HG02973 (cell line): ENCODE results near the gene DYNC1I1.

Source experiments
- ATAC-seq: cut with Tn5 transposase; IDR thresholded peaks from one replicate; pipeline ENCODE4 v1.9.1; 2021; ENCODE audit warnings: moderate library complexity; ENCODE audit not compliant: unreplicated experiment

Gene DYNC1I1

DNA sequence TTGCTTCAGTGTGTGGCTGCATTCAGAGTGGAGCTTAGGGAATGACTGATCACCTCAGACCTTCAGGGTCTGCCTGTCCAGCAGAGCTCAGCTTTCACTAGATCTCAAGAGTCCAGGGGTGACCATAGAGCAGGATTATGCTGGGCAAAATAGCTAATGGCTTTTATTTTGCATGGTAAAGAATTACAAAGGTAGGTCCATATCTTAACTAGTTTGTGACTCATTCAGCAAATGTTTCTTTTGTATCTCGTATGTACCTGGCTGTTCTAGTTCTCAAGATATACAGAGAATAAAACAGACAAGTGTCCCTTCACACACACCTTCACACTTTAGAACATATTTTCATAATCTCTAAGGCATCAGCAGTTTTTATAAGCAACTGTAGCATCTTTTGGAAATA, 180.5 kb downstream of the DYNC1I1 start:
- no peak for ATAC-seq

DNA sequence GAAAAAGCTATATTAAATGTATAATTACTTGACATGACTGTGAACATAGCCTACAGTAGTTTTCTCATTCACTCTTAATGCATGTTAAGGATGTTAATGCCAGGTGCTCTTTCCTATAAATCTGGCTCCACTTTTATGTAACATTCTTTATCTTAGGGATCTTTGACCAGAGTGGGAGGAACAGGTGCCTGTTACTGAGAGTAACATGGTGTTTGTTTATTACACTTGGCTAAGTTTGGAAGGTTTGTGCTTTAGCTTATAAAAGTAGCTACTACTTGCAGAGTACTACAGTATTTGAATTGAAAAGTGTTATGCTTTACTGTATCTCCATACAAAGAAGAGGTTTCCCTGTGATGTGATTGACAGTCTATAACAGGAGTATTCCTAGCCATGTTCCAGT, 183.4 kb downstream of the DYNC1I1 start:
- ATAC-seq = no peak

DNA sequence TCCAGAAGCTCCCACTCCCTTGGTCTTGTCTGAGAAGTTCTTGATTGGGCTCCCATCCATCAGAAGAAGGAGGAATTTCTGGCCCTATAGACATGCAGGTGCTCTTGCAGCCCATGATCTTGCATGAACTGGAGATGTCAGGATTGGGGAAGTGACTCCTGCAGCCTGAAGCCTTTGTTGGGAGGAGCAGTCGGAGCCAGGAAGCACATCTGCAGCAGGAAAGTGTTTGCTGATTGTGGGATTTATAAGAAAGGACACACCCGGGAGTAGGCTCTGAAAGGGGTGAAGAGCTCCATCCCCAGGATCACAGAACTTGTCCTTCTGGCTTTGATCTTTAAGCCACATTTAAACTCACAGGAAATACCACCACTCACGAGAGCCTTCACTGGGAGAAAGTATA, 185.2 kb downstream of the DYNC1I1 start:
- ATAC-seq = no peak

DNA sequence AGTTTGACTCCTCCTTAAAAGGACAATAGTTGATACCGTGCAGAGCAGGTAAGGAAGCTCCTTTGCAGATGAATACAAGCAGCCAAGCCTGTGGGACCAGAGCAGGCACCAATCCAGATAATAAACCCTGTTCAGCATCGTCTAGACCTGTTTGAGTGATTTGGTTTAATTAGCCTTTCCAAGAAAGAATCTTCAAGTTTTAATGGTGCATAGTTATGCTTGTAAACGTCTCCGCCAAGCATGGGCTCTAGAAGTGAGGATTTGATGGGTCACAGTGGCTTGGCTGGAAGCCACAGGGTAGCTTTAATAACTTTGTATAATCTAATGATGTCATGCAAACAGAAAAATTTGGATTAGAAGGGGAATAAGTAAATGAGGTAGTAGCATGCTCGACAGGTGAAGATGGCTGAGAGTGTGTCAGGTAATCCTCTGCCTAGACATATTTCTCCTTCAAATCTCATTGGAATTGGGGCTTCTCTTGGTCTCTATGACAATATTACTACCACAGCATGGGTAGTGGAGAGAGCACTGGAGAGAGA, 188.4 kb downstream of the DYNC1I1 start:
- no peak for ATAC-seq

DNA sequence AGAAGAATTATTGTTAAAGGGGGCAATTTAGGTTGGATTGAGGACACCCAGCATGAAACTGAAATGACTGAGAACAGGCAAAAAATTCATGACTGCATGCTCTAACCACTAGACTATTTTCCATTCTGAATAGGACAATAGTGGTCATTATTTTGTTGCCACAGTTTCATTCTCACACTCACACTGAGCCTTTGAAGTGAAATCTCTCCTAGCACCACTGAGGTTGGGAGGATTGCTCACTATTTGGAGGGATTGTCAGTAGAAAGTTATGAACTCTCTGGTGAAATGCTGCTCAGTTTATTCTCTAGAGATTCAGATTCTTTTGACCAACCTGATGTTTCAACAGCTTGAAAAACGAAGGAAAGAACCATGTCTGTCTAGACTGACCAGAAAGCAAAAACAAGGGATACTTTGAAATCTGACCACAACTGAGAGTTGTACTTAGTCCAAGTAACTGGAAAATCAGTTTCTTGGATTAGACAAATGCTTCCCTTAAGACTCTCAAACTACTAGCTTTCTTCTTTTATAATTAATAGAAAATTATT, 191.2 kb downstream of the DYNC1I1 start:
- no peak for ATAC-seq

DNA sequence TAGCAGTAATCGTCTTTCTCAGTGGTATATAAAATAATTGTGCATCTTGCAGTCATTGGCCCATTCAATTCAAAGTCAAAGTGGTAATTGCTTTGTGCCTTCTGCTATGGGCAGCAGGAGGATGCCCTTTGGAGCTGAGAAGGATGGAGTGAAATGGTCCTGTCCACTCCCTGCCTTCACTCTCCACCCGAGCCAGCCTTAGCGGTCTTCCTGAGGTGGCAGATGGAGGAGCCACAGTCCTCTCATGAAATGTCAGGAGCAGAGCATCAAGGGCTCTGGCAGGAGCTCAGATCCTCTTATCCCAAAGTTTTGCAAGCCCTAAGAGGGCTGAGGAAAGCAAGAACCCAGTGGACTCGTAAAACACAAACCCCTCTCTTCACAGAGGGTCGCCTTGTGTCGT, 199.4 kb downstream of the DYNC1I1 start:
- ATAC-seq = no peak

DNA sequence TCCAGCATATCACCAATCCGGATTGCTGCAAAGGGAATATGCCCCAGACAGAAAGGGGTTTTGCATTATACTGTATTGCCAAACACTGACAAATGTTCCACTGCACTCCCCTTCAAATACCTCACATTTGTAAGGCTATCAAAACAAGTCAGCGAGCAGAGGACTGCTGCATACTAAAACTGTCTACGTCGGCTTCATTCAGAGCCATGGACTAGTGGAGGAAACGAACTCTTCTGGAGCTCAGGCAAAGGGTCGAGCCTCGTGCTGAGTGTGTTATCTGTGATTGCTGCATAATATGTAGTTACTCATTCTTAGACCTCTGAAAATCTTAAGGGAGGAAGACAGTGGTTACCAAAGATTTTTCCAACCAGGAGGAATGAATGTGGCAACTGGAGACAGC, 200.2 kb downstream of the DYNC1I1 start:
- ATAC-seq = no peak

DNA sequence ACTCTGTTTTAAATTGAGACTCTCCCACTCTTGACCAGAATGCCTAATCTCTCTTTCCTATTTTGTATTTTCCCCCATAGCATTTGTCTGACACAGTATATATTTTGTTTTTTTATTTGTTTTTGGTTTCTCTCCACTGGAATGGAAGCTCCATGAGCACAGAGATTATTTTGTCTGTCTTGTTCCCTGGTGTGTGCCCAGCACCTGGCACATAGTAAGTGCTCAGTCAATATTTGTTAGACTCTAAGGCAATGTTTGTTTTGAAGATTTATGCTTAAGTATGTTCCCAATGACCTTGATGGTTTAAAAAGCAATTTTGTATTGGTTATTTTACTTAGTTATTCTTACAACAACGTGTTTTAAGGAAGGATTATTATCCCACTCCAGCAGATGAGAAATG, 201.8 kb downstream of the DYNC1I1 start:
- ATAC-seq = no peak

DNA sequence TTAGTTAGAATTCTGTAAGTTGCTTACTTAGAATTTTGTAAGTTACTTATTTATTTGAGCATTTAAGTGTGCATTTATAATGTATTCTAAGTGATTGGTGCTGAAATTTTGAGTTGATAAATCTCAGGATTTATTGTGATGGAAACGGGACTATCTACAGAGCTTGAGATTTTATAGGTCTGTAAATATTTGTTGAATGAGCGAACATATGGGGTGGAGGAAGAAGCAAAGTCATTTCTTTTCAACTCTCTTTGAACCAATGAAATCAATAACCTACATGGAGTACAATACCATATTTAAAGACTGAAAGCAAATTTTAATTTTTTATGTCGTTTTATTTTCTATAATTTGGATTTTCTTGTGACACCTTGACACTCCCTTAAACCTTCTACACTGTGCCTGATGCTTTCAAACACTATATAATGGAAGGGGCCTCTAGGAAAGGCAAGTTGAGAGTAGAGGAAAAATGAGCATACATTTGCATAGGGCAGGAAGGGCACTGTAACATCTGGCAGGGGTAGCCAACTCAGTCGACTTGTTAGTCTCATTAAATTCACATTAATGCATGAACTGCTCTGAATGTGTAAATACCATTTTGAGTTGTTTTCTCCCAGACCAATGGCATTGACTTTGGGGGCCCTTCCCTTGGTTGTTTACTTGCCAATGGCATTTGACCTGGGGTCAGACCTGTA, 204.2 kb downstream of the DYNC1I1 start:
- ATAC-seq = no peak

DNA sequence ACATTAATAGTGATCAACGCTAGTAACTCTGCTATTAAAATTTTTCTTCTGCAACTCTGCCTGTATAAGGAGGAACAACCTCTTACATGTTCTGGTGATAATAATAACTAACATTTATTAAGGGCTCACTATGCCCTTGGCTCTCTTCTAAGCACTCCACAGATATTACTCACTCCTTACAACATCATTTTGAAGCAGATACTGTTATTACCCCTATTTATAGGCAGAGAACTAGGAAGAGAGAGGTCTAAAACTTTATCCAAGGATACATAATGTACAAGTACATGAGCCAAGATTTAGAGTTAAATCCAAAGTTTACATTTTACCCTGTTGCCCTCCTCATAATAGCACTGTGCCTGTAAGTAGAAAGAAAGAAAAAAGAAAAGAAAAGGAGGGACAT, 205.6 kb downstream of the DYNC1I1 start:
- no peak for ATAC-seq

DNA sequence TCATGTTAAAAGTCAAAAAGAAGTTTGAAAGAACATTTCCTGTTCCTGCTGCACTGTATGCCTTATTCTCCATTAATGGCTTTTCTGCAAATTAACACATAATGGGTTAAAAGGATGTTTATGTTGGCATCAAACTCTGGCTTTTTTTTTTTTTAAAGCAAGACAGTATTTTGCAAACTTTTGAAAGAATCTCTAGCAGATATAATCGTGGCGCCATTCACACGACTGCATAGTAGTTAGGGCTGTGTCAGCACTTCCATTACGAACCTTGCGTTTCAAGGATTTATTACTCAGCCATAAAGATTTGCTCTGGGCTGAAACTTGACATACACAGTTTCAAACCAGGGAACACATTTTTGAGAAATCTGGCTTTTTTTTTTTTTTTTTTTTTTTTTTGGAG, 207.8 kb downstream of the DYNC1I1 start:
- ATAC-seq = no peak

DNA sequence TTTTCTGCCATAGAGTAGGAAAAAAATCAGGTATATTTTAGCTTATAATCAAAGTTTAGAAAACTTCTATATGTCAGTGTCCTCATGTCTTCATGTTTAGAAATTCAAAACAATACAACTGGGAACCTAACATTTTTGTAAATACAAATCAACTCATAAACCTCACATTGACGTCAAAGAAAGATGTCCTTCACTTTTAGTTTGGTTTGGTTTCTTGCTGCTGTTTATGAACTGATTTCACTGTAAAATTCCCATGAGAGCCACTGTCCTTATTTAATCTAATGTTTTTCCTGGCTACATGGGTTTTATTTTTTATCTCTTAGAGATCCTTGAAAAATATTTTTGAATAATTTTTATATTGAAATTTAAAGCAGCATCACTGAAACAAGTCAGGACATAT, 208.4 kb downstream of the DYNC1I1 start:
- ATAC-seq = no peak

DNA sequence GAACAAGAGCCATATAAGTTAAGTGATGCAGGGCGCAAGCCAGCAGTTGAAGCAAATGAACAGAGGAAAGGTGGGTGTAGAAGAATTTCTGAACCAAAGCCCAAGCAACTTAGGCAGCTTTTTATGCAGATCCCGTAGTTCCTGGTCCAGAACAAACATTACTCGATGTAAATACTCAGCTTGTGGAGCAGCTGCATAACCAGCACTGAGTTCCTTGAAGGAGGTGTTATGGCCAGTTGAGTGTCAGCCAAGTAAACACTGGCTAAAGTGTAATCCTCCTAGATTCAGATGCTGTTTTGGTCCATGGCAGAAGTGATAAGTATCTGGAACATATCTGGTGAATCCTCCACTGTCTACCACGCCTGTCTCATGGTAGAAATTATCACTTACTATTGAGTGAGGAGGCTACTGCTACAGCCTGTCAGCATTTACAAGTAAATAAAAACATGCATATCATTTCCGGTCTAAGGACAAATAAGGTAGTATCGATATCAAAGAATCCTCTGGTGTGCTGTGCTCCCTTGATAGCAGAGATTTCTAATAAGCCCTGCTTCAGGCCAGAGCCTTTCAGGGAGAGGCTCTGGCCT, 213.9 kb downstream of the DYNC1I1 start:
- no peak for ATAC-seq

DNA sequence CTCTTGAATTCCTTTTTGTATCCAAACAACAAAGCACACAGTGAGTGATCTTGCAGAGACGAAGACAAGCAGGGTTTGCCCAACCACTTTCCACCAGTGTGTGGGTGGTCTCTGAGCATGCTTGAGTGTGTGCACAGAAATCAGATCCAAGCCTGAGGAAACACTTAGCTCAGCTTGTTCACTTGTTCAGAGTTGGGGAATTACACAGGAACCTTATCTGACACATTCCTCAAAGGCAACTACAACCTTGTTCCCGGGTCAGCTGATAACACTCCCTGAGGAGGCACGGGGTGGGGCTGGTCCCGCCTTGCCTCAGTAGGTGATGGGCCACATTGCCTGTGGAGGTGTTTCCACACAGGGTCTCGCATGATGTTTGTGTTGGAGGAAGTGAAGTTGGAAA, 216.9 kb downstream of the DYNC1I1 start:
- ATAC-seq = no peak

DNA sequence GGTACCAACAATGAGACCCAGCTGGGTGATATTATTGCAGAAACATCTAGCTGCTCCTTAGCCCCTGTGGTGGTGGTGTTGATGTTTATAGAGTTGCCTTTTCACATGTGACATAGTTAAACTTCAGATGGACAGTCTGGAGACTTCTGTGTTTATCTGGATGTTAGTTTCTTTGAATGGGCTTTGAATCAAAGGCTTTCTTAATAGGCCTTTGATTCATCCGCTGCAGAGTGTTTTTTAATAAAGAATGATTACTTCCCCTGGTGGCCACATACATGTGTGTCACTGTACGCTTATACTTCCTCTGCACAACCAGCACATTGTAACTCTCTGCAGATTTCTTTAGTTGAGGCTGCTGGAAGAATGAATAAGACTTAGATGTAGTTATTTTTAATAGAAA, 221.0 kb downstream of the DYNC1I1 start:
- no peak for ATAC-seq

DNA sequence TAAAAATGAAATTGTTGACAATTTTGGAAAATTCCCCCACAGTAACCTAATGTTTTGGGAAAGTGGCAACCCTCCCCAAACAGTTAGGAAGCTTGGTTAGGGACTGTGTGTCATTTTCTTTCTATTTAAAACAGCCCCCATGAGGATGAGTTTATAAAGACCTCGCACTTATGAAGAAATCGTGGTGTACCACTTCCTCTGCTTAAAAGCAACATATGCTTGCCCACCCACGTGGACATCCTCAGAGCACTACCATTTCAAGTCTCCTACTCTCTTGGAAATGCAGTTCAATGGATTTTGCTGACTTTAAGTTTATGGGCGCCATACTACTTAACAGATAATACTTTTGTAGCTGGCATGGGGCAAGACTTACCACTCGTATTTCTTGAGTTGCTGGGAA, 223.8 kb downstream of the DYNC1I1 start:
- no peak for ATAC-seq

DNA sequence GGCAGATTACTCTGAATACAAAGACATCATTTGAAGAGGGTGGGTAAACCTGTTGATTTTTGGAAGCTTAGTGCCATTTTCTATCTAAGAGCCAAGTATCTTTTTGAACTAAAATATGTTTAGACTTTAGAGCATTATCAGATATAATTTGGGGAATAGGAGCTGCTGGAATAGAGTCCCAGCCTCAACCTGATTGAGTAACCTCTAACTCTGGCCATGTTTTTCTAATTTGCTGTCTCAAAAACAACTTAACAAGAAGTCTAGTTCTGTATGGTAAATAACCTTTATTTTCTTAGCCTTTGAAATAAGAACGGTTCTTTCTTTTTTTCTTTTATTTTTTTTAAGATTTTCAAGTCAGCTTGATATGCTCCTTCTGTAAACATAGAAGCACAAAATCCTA, 224.5 kb downstream of the DYNC1I1 start:
- ATAC-seq = no peak

DNA sequence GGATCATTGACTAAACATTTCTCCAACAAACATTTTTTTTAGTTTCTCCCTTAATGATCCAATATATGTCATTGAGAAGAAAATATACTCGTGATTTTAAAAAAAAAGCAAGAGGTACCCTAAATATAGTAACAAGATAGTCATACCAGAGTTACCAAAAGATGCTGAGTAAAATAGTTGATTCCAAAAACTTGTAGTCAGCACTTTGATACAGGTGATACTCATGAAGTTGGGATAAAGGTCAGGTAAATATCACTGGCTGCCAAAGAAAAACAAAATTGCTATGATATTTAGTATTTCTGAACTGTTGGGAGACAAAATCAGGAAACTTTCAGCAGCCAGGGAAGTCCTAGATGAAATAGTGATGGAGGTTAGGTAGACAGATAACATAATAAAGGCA, 225.3 kb downstream of the DYNC1I1 start:
- ATAC-seq = no peak

DNA sequence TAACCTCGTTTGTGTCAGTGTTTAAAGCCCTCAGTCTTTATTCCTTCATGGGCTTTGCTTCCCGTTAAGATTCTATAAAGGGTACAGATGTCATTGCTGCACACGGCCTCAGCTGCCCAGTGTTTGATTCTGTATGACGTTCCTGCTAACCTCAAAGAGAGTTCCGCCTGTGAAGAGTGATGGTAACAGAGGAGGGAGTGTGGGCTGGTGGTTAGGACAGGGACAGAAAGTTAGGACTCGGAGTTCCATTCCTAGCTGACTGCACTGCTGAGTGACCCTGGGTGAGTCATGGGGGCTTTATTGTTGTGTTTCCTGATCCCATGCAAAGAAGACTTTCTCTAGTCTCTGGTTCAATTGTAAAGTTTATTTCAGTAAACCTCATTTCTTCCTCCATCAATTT, 227.1 kb downstream of the DYNC1I1 start:
- ATAC-seq = no peak

DNA sequence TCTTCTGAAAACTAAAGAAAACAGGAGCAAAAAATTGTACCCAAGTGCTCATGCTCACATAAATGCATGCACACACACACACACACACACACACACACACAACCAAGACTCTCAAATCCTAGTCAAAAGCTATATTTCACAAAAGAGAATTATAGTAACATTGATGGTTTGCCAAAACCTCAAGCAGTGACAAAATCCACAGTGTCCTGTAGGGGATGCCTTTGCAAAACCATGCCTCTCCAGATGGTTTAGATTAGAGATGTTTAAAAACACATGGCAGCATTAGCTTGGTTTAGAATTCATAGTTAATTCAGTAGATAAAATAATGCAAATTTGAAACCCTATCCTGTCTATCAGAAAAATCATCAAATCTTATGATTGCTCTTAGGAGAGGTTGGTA, 232.2 kb downstream of the DYNC1I1 start:
- ATAC-seq = no peak

DNA sequence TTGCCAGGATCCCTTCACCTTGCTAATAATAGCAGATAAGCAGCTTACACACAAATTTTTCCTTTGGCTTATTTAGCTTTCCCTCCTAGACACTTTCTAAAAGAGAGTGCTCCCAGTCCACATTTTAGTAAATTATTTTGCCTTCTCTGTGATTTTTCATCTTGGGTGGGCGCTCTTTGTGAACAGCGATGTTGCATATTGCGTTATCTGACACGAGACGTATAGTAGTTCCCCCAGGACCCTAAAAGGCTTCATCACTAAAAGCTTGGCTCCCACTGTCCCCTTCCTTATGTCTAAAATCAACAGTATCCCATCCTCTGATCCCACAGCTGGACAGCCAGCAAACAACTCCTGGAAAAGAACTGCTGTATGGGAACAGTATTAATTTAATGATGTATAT, 232.9 kb downstream of the DYNC1I1 start:
- no peak for ATAC-seq

DNA sequence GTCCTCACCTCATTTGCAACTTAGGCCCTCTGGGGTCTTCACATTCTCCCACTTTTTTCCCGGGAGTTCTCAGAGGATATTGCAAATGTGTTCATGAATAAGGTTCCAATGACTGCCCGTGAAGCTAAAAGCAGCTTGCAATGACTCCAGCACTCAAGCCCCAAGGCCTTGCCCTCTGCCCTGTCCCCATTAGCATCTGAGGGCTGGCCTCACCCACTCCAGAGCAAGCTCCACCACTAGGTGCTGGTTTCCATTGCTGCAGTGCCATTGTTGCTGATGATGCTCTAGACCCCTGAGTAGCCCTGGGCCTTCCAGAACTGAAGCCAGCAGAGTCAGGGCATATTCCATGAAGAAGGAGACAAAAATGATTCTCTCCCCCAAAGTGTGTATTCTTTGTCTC, 236.8 kb downstream of the DYNC1I1 start:
- no peak for ATAC-seq

DNA sequence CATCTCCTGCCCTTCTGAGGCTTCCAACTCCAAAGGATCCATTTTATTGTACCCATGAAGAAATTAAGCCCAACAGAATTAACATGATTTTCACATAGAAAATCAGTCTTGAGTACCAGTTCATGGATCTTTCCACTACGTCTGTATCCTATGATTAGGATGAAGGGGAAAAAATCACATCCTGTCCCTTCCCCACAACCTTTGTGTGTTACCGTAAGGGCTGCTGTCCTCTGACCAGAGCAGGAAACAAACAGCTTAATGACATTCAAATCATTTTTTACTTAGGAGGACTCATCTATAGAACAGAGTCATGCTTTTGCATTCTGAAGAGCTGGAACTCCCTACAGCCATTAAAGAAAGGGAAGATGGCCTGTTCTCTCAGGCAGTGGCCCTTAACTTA, 241.5 kb downstream of the DYNC1I1 start:
- no peak for ATAC-seq
